Testis (tissue), 3 donors: ENCODE data around the gene THSD7A. TPM values are rescaled to one million over a fixed set of nuclear protein-coding genes. Genes with fewer than 3 reads are reported as not detected.

Experiments
- DNase-seq: peaks from one replicate; pipeline ENCODE4 v3.0.0-alpha.2; 2019
- H3K27ac ChIP-seq, 2 donors: fragments of 200-600 bp; sonication (generic); one replicate each; pipeline ENCODE4 v1.5.1; 2019
- H3K27me3 ChIP-seq: fragments of 200-600 bp; sonication (generic); one replicate; pipeline ENCODE4 v1.5.1; 2019
- H3K36me3 ChIP-seq: fragments of 200-600 bp; sonication (generic); one replicate; pipeline ENCODE4 v1.5.1; 2017; ENCODE audit warnings: low read depth; ENCODE audit errors: missing control alignments
- H3K4me1 ChIP-seq: fragments of 200-600 bp; sonication (generic); one replicate; pipeline ENCODE4 v1.5.1; 2019
- H3K4me3 ChIP-seq, 2 donors: fragments of 200-600 bp; sonication (generic); one replicate each; pipeline ENCODE4 v1.5.1; 2017 to 2019
- H3K9me3 ChIP-seq: fragments of 200-600 bp; sonication (generic); one replicate; pipeline ENCODE4 v1.5.1; 2017
- CTCF ChIP-seq, 3 experiments: fragments of 450-650 bp in 2 of 3; fragments of 200-600 bp in 1 of 3; sonication (generic) in 1 of 3; IDR thresholded peaks; one replicate each; pipeline ENCODE4 v1.5.1; 2016 to 2019; ENCODE audit warnings: antibody characterized with exemption in 3 of 3, mild to moderate bottlenecking in 2 of 3, moderate library complexity in 1 of 3
- POLR2A ChIP-seq: fragments of 450-650 bp; IDR thresholded peaks from one replicate; pipeline ENCODE4 v1.6.1; 2017; ENCODE audit warnings: antibody characterized with exemption, mild to moderate bottlenecking, moderate library complexity
- WGBS, 2 donors: methylation state at CpG; one replicate each; pipeline ENCODE4 v1.1.5; 2018; 5-methylcytosine and 5-hydroxymethylcytosine counted together
- intact Hi-C: fragments of 100-400 bp; cut with DNase I; formaldehyde crosslinking; loops from one replicate; pipeline ENCODE4 v1.15.1; 2023; ENCODE audit warnings: low total_unique reads
- polyA plus RNA-seq: library from polyadenylated mRNA; stranded (reverse); fragments of 350-450 nt; fragmentation: Illumina TruSeq; extraction: RNeasy Lipid Tissue Mini Kit (QIAGEN cat#74804); gene quantifications from one replicate; pipeline ENCODE4 v1.2.3, GENCODE V29; 2014; ENCODE audit warnings: low read depth, low replicate concordance; ENCODE audit not compliant: insufficient read depth
- total RNA-seq, 2 donors: library from RNA; depleted of rRNA; stranded (reverse); fragments of >200 nt; gene quantifications; one replicate each; pipeline ENCODE4 v1.2.3, GENCODE V29; 2016

THSD7A gene
- total and polyA plus RNA-seq, 3 donors from 2014 or later: 1.6 to 7.0 (median 6.8) TPM

GRCh38 chr7:11471255-11471654 is 360.7 kb downstream of the THSD7A start:
- no peak overlapping the region for H3K27ac ChIP-seq
- intact Hi-C loops: no loop called here
- no peaks in the 10 kb centered on the region for H3K9me3 ChIP-seq

GRCh38 chr7:11469028-11469745 is 362.8 kb downstream of the THSD7A start:
- Histone ChIP-seq H3K4me1 (no peaks in the 10 kb centered on the region), H3K27ac (no peak overlapping the region), H3K9me3 (no peaks in the 10 kb centered on the region), H3K36me3 (no peaks in the 10 kb centered on the region), H3K27me3 (no peaks in the 10 kb centered on the region), H3K4me3 (no peak overlapping the region)
- no peak for DNase-seq
- intact Hi-C loops: no loop called here
- 57 to 60% methylated on average over 3 of the region's 3 CpGs for WGBS, 2 donors
- TF ChIP-seq POLR2A (no peak), CTCF (IDR thresholded peaks at IDR 0.05) (no peak)

More at GRCh38 chr7:11471255-11471654, 360.7 kb downstream of the THSD7A start:
- 88 to 91% methylated on average over 1 of the region's 1 CpG for WGBS, 2 donors
- TF ChIP-seq POLR2A (no peak), CTCF (IDR thresholded peaks at IDR 0.05) (no peak)
- Histone ChIP-seq H3K4me1 (no peaks in the 10 kb centered on the region), H3K4me3 (no peak overlapping the region), H3K36me3 (no peaks in the 10 kb centered on the region), H3K27me3 (no peaks in the 10 kb centered on the region)
- no peak for DNase-seq

DNA sequence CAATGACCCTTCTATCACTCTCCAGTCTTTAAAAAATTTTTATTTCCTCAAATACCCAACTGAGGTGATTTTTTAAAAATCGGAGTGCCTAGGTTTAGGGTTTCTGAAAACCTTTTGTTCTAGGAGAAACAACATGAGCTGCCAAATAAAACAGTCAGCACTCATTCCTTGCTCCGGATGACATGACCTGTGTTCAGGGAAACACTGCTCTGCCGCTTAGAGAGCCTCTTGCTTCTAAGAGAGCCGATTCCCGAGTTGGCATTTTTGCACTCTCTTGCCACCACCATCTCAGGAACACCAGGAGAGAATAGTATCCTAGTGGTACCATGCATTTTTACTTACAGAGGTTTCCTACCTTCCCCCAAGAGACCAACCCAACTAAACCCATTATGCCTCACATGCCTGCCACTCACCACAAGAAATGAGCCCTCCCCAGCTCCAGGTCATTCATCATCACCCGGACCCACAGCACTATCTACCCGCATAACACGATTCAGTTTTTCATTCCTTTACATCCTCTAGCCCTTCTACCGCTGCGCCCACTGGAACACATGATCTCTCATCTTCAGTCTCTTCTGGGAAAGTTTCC is 365.4 kb downstream of the THSD7A start:
- no peak overlapping the region for H3K27ac ChIP-seq
- TF ChIP-seq POLR2A: no peak
- TF ChIP-seq CTCF (IDR thresholded peaks at IDR 0.05): no peak
- intact Hi-C loops: no loop called here
- DNase-seq: no peak
- H3K36me3 ChIP-seq: no peaks in the 10 kb centered on the region
- WGBS, 2 donors: 41 to 65% methylated on average over 10 of the region's 10 CpGs
- H3K9me3 ChIP-seq: no peaks in the 10 kb centered on the region
- H3K27me3 ChIP-seq: no peaks in the 10 kb centered on the region
- no peaks in the 10 kb centered on the region for H3K4me1 ChIP-seq
- H3K4me3 ChIP-seq: no peak overlapping the region

DNA sequence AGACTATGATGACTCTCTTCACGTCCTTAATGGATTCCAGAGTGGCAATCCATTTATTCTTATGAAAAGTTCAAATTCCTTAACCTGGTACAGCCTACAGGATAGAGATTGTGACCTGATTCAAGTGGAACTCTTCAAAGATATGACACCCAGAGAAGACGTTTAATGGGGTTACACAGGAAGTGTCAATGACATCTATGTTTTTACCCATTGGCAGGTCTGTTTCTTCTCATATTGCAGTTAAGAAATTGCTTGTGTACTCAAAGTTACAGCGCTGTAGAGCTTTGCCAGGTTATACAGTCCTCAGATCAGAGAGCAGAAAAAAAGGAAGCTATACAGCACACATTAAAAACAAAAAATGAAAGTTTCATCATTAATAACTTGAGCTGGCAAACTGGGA is 367.4 kb downstream of the THSD7A start:
- no peaks in the 10 kb centered on the region for H3K27me3 ChIP-seq
- intact Hi-C loops: no loop called here
- H3K9me3 ChIP-seq: no peaks in the 10 kb centered on the region
- no peak overlapping the region for H3K4me3 ChIP-seq
- no peak overlapping the region for H3K27ac ChIP-seq
- DNase-seq: no peak
- H3K4me1 ChIP-seq: no peaks in the 10 kb centered on the region
- H3K36me3 ChIP-seq: no peaks in the 10 kb centered on the region
- WGBS, 2 donors: 59 to 93% methylated on average over 3 of the region's 3 CpGs
- TF ChIP-seq CTCF (IDR thresholded peaks at IDR 0.05): no peak
- TF ChIP-seq POLR2A: no peak

- H3K27ac ChIP-seq: no peak overlapping the region
- TF ChIP-seq POLR2A (no peak), CTCF (IDR thresholded peaks at IDR 0.05) (no peak)
- no peak for DNase-seq
- no peaks in the 10 kb centered on the region for H3K9me3 ChIP-seq
- WGBS, 2 donors: 93% methylated on average over 6 of the region's 6 CpGs
- H3K4me3 ChIP-seq: no peak overlapping the region
- no peaks in the 10 kb centered on the region for H3K4me1 ChIP-seq
- H3K36me3 ChIP-seq: no peaks in the 10 kb centered on the region
- H3K27me3 ChIP-seq: no peaks in the 10 kb centered on the region
- intact Hi-C loops: no loop called here
Observed at GRCh38 chr7:11461946-11462345, 370.1 kb downstream of the THSD7A start.
